ENCODE data around the gene PCDHGA6. TPM values are rescaled to one million over a fixed set of nuclear protein-coding genes. Genes with fewer than 3 reads are reported as not detected.

The PCDHGA6 gene
- total RNA-seq: 0.67 and 1.0 TPM in 2 replicates

DNA sequence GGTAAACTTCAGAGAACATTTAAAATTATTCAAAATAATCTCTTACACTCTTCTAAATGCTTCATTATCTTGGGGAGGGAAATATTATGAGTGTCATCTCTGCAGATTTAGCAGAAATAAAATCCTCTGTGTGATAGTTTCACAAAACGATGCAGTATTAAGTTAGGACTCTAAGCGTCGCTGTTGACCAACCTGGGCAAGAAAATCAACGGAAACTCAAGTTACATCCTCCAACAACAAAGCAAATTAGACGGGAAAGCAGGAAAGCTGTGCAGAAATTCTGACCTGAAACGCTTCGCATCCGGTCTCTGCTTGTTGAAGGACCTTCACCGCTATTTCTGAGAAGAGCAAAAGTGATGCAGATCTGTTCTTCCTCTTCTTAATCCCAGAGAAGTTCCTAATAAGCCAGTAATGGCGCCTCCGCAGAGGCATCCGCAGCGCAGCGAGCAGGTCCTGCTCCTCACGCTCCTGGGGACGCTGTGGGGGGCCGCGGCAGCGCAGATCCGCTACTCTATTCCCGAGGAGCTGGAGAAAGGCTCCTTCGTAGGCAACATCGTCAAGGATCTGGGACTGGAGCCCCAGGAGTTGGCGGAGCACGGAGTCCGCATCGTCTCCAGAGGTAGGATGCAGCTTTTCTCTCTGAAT lies at the start of gene PCDHGA6:
TSS of gene PCDHGA6 (plus strand) at position 219 of the 645 bp plus-strand sequence. CDS start at position 412, 193 bp downstream.

GRCh38 chr5:141330299-141331080 lies 43.2 kb upstream of the PCDHGA6 start, which contains the start of gene PCDHGA1:
Gene PCDHGA1 (plus strand): TSS chr5:141330514.

GRCh38 chr5:141338538-141339306 lies 35.0 kb upstream of the PCDHGA6 start, which contains the start of gene PCDHGA2:
Gene PCDHGA2 (plus strand): TSS chr5:141338760.

DNA sequence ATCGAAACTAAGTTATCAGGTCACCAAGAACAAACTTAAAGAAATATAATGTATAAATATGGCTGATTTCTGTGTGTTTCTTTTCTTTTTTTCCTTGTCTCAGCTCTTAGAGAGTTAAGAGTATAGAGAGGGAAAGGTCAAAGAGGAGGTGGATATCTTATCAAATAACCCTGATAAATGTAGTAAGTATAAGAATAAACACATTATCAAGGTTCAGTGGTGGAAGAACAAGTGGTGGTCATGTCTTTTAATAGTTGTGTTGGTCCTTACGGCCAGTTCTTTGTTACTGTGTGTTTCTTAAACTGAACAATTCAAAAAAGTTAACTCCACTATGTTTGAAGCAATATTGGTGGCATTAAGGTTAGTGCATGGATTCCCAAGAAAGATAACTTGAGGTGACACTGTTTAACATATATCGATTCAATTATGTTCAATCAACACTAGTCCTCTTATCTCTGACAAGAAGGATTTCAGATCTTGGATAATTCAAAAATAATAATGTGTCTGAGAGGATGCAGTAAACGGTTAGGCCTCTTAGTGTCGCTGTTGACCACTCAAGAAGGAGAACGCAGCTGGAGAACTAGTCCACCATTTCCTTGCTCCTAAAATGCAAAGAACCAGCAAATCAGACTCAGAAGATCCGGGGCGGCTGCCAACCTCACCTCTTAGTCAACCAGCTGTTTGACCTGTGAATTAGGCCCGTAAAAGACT lies 30.3 kb upstream of the PCDHGA6 start, which contains the start of gene PCDHGA3:
TSS of gene PCDHGA3 (plus strand) at position 588 of the 711 bp plus-strand sequence. CDS start 205 bp downstream, outside the sequence.

DNA sequence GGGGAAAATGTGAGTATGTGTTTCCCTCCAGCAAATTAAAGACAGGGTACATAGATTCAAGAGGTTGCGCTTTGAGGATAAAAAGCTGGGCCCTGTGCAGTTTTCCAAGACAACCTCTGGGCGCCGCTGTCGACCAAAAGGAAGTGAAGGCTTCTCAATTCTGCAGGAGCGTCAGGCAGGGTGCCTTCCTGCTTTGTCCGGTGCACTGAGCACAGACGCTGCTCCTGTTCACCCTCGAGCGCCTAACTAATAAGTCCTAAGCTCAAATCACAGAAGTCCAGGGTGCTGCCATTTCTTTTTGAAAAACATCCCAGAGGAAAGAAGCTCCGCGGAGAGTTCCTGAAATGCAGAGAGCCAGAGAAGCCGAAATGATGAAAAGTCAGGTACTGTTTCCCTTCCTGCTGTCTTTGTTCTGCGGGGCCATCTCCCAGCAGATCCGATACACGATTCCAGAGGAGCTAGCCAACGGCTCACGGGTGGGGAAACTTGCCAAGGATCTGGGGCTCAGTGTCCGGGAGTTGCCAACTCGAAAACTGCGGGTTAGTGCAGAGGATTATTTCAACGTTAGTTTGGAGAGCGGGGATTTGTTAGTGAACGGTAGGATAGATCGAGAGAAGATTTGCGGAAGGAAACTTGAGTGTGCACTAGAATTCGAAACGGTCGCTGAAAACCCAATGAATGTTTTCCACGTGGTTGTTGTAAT lies 23.6 kb upstream of the PCDHGA6 start, which contains the start of gene PCDHGB1:
TSS of gene PCDHGB1 (plus strand) at position 183 of the 703 bp plus-strand sequence. CDS start at position 345, 162 bp downstream.

DNA sequence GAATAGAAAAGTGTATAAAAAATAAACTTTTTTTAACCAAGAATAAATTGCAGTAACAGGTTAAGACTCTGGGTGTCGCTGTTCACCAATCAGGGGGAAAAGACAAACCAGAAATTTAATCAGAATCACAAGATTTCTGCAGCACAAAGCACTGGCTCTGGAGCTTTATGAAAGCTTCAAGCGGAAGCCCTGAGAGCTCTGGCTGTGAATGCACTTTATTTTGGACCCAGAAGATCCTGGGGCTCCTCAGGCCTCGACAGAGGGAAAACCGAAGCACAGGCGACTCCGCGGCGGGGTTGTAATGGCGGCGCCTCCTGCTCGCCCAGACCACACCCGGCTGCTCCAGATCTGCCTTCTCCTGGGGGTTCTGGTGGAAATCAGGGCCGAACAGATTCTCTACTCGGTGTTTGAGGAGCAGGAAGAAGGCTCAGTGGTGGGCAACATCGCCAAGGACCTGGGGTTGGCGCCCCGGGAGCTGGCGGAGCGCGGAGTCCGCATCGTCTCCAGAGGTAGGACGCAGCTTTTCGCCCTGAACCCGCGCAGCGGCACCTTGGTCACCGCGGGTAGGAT lies 18.7 kb upstream of the PCDHGA6 start, which contains the start of gene PCDHGA4:
TSS of gene PCDHGA4 (plus strand) at position 122 of the 570 bp plus-strand sequence. CDS start at position 209, 87 bp downstream.

DNA sequence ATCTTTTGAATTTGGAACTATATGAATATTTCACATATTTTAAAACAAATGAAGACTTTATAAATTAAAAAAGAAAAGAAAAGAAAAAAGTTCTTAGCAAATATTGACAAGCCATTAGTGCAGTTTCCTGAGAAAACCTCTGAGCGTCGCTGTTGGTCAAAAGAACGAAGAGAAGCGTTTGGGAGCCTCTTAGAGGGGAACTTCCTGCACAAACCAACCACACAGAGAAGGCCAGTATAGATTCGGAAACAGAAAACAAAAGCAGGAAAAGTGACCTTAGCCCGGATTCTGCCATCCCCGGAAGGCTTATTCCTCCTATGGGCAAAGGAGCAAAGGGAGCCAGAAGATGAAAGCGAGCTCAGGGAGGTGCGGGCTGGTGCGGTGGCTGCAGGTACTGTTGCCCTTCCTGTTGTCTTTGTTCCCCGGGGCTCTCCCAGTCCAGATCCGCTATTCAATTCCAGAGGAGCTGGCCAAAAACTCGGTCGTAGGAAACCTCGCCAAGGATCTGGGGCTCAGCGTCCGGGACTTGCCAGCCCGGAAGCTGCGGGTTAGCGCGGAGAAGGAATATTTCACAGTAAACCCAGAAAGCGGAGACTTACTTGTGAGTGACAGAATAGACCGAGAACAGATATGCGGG lies 13.8 kb upstream of the PCDHGA6 start, which contains the start of gene PCDHGB2:
TSS of gene PCDHGB2 (plus strand) at position 205 of the 637 bp plus-strand sequence. CDS start at position 347, 142 bp downstream.

DNA sequence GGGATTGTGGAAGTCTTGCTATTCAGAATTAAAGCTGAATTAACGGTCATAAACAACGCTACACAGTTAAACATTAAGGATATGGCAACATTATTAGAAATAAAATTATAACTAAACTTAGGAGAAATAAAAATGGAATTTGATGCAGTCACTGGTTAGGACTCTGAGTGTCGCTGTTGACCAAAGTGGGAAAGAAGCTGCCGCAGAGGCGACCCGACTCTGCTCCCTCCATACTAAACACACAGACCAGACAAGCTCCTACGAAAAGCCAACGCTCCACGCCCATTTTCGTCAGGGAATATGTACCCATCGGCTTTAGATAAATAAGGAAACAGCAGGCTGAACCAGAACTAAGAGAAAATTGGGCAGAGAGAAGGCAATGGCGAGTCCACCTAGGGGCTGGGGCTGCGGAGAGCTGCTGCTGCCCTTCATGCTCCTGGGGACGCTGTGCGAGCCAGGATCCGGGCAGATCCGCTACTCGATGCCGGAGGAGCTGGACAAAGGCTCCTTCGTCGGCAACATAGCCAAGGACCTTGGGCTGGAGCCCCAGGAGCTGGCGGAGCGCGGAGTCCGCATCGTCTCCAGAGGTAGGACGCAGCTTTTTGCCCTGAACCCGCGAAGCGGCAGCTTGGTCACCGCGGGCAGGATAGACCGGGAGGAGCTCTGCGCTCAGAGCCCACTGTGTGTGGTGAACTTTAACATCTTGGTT lies 9.6 kb upstream of the PCDHGA6 start, which contains the start of gene PCDHGA5:
TSS of gene PCDHGA5 (plus strand) at position 211 of the 709 bp plus-strand sequence. CDS start at position 380, 169 bp downstream.

DNA sequence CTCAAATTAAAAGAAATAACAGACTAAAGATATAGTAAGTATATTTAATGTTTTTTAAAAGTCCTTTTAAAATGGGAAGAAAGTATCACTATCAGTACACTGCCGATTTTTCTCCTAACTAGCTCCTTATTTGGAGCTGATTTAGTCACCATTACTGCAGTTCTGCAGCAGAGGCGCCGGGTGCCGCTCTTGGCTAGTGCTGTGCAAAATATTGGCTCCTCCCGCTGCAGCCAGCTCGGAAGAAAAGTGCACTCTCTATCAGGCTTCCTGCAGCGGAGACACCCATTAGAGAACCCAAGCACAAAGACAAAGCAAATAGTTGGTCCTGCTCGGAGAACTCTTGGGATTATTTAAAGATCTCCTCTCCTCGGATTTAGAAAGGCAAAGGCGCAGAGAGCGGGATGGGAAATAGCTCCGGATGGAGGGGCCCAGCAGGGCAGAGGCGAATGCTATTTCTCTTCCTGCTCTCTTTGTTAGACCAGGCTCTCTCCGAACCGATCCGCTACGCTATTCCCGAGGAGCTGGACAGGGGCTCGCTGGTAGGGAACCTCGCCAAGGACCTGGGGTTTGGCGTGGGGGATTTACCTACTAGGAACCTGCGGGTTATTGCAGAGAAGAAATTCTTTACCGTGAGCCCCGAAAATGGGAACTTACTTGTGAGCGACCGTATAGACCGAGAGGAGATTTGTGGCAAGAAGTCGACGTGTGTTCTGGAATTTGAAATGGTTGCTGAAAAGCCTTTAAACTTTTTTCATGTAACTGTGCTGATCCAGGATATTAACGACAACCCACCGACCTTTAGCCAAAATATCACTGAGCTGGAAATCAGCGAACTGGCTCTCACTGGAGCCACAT lies 3.5 kb upstream of the PCDHGA6 start, which contains the start of gene PCDHGB3:
TSS of gene PCDHGB3 (plus strand) at position 249 of the 855 bp plus-strand sequence. CDS start at position 402, 153 bp downstream.

DNA sequence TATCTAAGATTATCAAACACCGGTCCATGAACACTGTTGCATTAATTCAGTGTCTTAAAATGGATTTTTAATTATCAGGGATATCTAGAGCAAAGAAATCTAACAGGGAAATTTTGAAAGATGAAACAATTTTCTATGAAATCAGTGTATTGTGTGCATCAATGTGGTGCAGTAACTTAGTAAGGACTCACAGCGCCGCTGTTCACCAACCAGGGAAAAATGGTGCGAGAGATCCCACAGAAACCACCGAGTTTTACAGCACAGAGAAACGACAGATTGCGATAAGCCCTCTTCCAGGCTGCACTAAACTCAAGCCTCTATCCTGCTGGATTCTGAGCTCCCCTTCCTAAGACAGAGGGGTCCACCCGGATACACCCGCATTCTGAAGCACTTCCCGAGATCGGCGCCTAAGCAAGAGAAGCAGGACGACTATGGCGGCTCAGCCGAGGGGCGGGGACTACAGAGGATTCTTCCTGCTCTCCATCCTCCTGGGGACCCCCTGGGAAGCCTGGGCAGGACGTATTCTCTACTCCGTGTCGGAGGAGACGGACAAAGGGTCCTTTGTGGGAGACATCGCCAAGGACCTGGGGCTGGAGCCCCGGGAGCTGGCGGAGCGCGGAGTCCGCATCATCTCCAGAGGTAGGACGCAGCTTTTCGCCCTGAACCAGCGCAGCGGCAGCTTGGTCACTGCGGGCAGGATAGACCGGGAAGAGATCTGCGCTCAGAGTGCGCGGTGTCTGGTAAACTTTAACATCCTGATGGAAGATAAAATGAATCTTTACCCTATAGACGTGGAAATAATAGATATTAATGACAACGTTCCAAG lies 9.0 kb downstream of the PCDHGA6 start, which contains the start of gene PCDHGA7:
TSS of gene PCDHGA7 (plus strand) at position 274 of the 826 bp plus-strand sequence. CDS start at position 432, 158 bp downstream.

GRCh38 chr5:141387557-141388311 lies 14.0 kb downstream of the PCDHGA6 start, which contains the start of gene PCDHGB4:
Gene PCDHGB4 (plus strand): TSS chr5:141387698. CDS start chr5:141387885, 187 bp downstream.

DNA sequence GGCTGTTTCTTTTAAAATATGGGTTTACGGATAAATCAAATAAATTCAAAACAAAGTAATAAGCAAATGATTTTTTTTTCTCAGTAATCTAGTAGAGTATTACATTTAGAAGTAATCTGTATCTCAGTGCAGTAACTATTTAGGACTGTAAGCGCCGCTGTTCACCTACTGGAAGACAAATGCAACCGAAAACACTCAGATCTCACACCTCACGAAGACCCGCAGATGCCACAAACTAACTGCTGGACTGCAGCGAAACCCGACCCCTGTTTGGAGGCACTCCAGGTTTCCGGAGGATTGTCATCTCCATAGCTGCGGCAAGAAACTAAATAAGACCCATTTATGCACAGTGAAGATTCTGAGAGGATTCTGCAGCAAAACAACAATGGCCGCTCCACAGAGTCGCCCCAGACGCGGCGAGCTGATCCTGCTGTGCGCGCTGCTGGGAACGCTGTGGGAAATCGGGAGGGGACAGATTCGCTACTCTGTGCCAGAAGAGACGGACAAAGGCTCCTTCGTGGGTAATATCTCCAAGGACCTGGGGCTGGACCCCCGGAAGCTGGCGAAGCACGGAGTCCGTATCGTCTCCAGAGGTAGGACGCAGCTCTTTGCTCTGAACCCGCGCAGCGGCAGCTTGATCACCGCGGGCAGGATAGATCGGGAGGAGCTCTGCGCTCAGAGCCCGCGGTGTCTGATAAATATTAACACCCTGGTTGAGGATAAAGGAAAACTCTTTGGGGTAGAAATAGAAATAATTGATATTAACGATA lies 18.9 kb downstream of the PCDHGA6 start, which contains the start of gene PCDHGA8:
TSS of gene PCDHGA8 (plus strand) at position 205 of the 770 bp plus-strand sequence. CDS start at position 386, 181 bp downstream.

GRCh38 chr5:141397756-141398551 lies 24.3 kb downstream of the PCDHGA6 start, which contains the start of gene PCDHGB5:
Gene PCDHGB5 (plus strand): TSS chr5:141397947. CDS start chr5:141398128, 181 bp downstream.

DNA sequence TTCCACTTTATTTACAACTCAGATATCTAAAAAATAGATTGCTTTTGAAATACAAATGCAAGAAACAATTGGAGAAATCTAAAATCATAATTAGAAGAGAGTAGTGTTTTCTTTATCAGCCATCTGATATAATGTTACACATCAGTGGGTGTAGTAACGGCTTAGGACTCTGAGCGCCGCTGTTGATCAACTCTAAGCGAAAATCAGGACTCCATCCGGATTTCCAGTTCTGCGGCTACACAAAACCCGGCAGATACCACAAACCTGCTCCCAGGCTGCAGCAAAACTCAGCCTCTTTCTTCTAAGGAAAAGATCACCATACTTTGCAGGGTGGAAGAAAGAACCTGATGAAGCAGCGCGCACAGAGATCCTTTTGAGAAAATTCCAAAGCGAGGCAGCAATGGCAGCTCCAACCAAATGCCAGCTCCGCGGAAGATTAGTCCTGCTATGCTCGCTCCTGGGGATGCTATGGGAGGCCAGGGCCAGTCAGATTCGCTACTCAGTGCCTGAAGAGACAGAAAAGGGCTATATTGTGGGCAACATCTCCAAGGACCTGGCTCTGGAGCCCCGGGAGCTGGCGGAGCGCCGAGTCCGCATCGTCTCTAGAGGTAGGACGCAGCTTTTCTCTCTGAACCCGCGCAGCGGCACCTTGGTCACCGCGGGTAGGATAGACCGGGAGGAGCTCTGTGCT lies 29.0 kb downstream of the PCDHGA6 start, which contains the start of gene PCDHGA9:
TSS of gene PCDHGA9 (plus strand) at position 226 of the 691 bp plus-strand sequence. CDS start at position 401, 175 bp downstream.

